DMS 273 (cell line): ENCODE results near the gene SZT2.
A peak's percentile ranks its signal among the peaks of the same experiment; 100 is the strongest.

Source experiments
- DNase-seq: peaks from one replicate; lab custom pipeline; 2025; ENCODE audit not compliant: unreplicated experiment; lab: John Stamatoyannopoulos, UW

SZT2 gene

DNA sequence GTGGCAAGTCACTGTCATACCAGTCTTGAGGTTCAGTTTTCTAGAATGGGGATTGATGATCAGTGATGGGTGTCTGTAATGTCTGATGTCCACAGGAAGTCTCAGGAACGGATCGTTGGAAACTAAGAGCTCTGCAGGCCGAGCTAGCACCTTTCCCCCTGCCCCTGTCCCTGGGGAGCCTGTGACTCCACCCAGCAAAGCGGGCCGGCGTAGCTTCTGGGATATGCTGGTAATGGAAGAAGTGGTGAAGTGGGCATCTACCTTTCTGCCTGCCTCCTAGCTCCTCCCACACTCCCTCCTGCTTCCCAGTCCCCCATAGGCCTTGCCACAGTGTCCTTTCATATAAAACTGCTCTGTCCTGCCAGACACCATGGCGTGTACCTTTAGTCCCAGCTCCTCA is 50.7 kb downstream of the SZT2 start:
- DNase-seq: no peak

DNA sequence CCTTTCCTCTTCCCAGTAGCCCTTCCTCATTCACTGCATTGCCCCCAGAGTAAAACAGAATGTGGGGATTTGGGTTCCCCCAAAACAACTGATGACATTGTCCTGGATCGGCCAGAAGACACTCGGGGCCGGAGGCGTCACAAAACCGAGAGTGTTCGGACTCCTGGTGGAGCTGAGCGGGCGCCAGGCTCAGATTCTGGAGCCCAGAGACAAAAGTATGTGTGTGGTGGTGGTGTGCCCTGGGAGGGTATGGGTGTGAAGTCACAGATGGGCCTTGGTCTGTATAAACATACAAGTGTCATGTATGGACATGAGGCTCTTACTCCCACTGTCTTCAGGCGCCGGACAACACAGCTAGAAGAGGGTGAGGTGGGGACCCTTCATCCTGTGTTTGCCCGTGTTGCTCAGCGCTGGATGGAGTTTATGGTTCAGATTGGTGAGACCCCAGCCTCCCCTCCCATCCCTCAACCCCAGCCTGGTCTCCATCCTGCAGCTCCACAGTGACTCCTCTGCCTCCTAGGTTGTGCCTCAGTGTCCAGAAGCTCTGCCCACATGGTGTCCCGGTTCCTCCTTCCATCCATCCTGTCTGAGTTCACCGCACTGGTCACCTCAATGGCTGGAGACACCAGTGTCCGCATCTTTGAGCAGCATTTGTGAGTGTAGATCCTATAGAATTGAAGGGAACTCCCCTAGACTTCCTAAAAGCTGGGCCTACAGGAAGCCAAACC is 51.6 kb downstream of the SZT2 start:
- DNase-seq: no peak

DNA sequence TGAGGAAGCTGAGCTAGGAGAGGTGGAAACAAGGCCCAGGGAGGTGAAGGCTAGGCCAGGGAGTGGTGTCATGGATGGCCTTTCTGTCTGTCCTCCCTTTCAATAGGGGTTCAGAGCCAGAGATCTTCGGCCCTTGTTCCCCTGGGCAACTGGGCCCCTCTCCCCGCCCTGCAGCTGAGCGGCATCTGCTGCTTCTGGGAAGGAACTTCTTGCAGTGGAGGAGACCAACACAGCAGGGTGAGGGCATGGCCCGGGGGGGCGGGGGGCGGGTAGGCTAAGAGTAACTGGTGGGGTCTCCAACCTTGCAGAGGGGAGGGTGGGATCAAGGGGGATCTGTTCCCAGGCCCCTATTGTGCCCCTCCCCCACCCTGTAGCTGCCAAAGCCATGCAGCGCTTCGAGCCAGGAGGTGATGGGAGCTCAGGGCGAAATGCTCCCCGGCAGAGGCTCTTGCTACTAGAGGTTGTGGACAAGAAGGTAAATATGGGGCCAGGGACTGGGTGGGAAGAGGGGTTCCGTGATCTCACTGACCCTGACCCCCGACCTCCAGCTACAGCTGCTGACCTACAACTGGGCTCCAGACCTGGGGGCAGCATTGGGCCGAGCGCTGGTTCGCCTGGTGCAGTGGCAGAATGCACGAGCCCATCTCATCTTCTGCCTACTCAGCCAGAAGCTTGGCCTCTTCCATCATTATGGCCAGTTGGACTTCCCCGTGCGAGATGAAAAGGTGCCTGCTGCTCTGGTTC is 52.4 kb downstream of the SZT2 start:
- DNase-seq: no peak

DNA sequence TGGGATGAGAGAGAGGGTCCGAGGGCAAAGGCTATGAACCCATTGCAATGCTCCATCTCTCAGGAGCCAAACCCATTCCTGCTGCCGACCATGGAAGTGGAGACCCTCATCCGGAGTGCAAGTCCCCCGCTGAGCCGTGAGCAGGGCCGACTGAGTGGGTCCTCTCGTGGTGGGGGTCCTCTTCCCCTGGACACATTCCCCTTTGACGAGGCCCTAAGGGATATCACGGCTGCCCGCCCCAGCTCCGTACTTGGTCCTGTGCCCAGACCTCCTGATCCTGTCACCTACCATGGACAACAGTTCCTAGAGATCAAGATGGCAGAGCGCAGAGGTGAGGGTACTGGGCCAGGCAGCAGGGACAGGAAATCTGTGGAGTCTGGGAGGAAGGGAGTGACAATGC is 53.1 kb downstream of the SZT2 start:
- no peak for DNase-seq

DNA sequence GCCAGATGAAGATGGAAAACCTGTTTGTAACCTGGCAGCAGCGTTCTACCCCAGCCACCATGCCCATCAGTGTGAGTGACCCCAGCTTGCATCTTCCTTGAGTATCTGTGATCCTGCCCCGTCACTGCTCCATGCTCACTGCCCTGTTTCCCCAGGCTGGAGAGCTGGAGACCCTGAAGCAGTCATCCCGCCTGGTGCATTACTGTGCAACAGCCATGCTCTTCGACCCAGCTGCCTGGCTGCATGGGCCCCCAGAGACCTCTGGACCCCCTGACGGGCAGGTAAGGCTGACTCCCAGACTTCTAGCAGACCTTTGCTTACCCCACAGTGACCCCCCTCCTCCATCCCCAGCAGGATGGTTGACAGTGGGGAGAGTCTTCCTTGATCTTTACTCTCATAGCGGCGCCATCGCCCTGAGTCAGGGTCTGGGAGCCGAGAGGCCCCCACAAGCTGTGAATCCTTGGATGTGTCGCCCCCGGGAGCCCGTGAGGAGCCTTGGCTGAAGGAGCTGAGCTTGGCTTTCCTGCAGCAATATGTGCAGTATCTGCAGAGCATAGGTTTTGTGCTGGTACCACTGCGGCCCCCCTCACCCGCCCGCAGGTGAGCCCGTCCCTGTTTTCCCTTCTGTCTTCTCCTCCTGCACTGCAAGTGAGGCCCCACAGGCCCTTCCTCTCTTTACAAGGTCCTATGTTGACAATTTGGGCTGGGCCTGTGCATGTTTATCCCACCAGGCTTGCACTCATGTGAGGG is 53.7 kb downstream of the SZT2 start:
- DNase-seq: no peak

DNA sequence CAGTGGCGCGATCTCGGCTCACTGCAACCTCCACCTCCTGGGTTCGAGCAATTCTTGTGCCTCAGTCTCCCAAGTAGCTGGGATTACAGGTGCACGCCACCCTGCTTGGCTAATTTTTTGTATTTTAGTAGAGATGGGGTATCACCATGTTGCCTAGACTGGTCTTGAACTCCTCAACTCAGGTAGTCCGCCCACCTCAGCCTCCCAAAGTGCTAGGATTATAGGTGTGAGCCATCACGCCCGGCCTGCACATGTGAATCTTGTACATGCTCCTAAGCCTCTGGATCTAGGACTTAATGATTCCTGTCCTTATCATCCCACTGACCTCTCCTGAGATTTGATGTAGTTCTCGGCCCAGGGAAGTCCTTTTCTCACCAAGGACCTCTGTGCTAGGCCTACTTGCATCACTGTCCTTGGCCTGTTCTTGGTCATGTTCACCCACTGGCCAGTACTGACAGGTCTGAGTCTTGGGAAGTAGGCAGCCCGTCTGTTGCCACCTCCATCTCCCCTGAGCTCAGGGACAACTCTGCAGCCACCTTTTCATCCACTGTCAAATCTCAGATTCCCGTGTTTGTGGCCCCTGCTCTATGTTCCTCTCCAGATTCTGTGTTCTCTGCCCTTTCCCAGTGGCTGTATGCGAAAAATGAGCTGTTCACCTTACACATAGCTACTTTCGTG is 54.6 kb downstream of the SZT2 start:
- DNase-seq: no peak

DNA sequence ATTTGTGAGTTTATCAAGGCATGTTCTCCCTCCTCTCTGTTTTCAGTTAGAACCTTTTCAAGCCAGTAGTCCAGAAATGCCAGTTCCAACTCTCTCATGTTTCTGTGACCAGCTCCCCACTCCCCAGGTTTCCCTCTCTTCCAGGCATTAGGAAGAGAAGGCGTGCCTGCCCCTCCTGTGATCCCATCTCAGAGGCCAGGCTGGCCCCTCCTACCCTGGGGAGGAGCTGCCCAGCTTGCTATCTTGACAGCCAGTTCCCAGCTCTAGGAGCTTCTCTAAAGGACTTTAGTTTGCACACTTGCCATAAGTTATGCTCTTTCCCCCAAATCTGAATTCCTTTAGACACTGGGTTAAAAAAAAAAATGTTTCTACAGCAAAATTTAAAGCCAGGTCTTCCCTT is 55.1 kb downstream of the SZT2 start:
- peak; percentile 20 for DNase-seq

DNA sequence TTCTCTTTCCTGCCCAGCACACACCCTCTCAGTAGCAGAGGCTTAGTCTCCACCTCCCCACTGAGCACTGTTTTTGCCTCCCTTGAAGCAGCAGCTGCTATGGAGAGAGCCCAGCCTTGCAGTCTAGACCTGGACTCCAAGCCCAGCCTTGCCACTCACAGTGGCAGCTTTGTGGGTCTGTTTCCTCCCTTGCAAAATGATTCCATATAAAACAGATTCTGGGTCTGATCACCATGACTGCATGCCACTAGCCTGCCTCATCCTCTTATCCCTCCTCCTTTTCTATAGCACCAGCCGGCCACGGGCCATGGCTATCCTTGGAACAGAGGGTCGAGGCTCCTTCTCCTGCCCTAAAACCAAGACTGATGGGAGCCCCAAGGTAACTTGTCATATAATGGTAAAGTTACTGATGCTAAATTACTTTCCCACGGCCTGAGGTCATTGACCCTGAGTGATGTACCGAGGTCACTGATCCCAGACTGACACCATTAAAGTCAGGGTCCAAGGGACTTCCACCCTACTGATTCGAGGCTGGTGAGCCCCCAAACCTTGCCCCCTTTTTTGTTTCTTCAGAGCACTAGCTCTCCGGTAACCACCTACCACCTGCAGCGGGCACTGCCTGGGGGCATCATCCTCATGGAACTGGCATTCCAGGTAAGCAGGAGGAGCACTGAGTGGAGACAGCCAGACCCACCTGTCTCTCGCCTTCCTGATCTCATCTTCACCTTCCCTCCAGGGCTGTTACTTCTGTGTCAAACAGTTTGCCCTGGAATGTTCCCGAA is 56.1 kb downstream of the SZT2 start:
- no peak for DNase-seq

DNA sequence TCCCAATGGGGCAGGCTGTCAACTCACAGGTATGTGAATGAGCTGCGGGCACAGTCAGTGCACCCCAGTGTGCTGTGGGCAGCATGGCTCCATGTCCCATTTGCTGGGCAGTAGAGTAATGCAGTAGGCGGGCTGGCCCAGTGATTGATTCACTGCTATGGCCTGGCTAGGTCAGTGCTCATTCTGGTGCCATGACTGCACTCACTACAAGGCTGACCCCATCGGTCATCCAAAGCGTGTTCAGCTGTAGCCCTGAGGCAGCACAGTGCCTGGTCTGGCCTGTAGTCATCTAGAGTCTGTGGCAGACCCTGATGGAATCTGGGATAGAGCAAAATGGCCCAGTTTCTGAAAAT is 56.7 kb downstream of the SZT2 start:
- no peak for DNase-seq

DNA sequence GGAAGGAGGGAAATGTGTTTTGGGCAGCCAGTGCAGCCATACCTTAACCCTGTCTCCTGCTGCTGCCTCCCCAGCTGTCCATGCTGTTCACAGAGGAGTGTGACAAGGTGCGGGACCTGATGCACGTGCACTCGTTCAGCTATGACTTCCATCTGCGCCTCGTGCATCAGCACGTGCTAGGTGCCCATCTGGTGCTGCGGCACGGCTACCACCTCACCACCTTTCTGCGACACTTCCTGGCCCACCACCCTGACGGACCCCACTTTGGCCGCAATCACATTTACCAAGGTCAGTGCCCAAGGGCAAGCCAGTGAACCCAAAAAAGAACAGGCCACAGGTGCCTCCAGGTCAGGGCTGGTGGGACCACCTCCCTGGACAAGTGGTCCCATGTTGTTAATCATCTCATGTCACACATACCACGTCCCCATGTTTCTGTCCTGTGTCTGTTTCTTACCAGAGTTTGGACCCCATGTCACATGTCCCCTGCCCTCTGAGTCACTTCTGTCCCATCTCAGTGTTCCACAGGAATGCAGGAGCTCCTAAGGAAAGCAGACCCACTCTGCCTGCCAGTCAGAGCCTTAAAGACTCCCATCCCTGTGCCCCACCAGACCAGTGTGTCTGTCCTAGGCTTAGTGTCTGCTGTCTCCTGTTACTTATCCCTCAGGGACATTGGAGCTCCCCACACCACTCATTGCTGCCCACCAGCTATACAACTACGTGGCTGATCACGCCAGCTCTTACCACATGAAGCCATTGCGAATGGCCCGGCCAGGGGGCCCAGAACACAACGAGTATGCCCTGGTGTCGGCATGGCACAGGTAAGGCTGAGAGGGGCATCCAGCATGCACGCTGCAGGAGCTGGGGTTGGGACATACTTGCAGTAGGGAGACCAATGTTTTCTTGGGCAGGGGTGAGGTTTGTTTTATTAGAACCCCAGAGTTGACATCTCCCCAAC is 57.5 kb downstream of the SZT2 start:
- DNase-seq: no peak

DNA sequence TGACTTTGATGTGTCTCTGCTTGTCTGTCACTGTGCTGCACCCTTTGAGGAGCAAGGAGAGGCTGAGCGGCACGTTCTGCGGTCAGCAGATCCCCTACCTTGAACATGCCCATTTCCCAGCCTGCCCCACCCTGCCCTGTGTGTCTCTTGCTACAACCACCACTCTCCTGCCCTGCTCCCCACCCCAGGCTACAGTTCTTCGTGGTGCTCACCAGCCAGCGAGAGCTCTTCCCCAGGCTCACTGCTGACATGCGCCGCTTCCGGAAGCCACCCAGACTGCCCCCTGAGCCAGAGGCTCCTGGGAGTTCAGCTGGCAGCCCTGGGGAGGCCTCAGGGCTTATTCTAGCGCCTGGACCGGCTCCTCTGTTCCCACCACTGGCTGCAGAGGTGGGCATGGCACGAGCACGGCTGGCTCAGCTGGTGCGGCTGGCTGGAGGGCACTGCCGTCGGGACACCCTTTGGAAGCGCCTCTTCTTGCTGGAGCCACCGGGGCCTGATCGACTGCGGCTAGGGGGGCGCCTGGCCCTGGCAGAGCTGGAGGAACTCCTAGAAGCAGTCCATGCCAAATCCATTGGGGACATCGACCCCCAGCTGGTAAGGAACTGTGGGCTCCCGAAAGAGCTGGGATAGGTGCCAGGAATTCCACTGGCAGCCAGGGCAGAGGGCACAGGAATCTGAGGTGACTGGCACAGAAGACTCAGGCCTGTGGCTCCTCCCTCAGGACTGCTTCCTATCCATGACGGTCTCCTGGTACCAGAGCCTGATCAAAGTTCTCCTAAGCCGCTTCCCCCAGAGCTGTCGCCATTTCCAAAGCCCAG is 58.4 kb downstream of the SZT2 start:
- no peak for DNase-seq

DNA sequence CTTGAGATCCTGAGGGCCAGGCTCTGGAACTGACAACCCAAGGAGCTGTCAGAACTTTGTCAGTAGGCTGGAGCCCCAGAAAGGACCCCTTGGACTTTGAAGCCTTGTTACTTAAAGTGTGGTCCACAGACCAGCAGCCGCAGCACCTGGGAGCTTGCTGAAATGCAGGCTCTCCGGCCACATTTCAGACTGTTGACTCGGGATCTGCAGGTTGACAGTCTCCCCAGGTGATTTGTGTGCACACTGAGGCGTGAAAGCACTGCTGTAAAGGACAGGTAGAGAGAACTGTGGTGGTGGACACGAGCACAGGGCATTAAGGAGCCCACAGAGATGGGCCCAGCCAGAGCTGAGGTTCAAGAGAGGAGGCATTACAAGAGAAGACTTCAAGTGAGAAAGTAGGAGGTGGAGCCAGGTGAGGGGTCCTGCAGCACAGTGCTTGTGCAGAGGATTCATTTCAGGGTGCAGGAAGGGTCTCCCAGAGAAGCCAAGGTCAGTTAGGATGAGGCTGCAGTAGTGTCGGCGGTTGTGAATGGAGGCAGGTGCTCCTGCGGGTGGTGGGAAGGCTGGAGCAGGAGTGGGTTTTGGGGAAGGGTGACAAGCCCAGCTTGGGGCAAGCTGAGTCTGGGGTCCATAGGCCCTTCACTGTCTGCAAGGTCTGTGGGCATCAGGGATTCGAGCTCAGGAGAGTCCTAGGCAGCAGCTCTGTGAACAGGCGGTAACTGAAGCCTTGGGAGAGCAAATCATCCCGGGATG is 59.4 kb downstream of the SZT2 start:
- DNase-seq: no peak

DNA sequence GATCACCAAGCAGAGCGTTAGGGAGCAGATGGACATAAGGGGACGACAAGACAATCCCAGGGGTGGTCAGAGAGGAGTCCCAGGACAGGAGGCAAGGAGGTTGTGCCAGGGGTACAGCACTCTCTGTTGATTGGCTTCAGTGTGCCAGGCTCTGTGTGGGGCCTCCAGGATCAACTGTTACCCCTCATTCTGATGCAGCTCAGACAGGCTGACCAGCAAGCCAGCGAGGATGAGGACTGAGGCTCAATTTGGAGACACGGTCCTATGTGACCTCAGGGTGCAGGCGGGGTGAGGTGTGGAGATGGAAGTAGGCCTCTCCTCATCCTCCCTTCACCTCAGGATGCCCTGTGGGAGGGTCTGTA is 60.0 kb downstream of the SZT2 start:
- no peak for DNase-seq

DNA sequence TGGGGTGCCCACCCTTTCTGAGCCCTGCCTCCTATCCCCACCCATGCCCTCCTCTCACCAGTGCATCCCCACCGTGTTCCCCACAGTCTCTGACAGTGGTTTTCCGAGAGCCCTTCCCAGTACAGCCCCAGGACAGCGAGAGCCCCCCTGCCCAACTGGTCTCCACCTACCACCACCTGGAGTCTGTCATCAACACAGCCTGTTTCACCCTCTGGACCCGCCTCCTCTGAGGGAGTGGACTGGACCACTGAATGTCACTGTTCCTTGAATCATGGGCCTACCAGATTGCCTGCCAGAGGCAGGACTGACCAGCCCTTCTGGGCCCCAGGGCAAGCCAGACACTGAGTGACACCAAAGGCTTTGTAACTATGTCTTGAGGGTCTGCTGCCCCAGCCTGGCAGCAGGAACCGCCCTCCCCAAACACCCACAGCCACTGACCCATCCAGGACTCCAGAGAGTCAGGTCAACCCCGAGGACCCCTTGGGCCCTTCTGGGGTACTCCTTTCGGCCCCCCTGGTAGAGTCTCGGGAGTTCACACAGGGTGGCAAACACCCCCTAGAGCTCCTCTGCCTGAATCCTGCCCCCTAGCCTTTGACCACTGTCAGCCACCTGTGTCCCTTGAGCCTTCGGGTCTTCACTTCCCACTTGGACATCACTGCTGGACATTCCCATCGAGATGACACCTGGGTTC is 60.7 kb downstream of the SZT2 start:
- DNase-seq: no peak

DNA sequence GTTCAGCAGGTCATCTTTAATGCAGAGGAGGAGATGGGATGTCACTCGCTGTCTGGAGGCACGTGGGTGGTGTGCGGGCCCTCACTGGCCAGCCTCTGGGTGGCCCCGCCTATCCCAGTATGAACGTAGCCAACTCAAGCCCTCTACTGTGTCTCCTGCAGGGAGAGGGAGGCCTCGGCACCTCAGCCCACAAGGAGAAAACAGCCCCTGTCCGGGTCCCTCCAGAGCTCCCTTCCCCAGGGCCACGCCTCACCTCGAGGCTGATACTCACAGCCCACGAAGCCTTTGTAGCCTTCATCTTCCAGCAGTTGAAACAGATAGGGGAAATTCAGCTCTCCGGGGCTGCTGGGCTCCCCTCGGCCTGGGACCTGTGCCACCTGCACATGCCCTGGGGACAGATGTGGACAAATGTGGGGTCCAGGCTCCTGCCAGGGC is 61.5 kb downstream of the SZT2 start:
- DNase-seq: no peak

DNA sequence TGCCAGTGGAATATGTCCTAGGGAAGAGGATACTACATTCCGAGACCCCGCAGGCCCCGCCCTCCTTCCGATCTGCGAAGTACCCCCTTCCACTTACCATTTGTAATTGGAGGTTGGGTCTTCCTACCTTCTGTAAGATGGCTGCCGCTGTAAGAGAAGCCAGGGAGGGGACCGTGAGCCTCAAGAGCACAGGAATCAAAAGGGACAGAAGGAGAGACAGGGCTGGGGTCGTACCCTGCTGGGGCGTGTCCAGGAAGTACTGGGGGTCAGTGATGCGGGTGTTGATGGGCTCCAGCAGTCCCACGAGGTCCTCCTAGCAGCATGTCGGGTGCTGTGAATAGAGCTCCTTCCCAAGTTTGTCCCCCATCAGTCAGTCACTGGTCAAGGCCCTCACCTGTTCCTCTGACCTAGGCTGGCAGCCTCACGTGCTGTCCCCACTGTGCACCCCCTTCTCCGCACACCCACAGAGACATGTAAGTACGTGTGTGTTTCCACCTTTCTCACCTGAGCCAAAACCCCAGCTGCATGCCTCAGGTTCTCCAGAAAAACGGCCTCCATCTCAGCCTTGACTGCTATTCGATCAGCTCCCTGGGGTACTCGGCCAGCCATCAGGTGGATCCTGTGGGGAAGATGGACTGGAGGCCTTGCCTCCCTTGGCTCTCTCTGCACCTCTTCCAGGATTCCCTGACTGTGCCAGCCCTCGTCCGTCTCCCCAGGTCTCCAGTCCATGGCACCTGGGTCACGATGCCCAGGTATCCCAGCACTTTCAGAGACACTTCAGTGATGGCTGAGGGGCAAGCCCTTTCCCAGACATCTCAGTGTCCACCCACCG is 62.2 kb downstream of the SZT2 start:
- DNase-seq: no peak
